ENCODE measurements around the gene SLC9C2. TPM values are rescaled to one million over a fixed set of nuclear protein-coding genes. Genes with fewer than 3 reads are reported as not detected.

The SLC9C2 gene
- total RNA-seq, 1 experiment from 2014 or later = not detected

- TF ChIP-seq ZNF281 (CRISPR knock-in tag; IDR thresholded peaks at IDR 0.05) (no peak), CTCF (IDR thresholded peaks at IDR 0.05) (no peak), ATF6 (CRISPR knock-in tag; IDR thresholded peaks at IDR 0.05) (no peak), ERG (CRISPR knock-in tag; IDR thresholded peaks at IDR 0.05) (no peak), MAX (CRISPR knock-in tag; IDR thresholded peaks at IDR 0.05) (no peak)
Measured at GRCh38 chr1:173491508-173491907, 111.4 kb downstream of the SLC9C2 start (continued).

- no peak overlapping the region for H3K4me3 Mint-ChIP-seq
- peaks cover 16% of the 10 kb centered on the region for H3K4me1 Mint-ChIP-seq
- TF ChIP-seq TEAD1 (CRISPR knock-in tag; IDR thresholded peaks at IDR 0.05) (no peak), SP1 (CRISPR knock-in tag; conservative IDR thresholded peaks at IDR 0.05) (no peak), ERG (CRISPR knock-in tag; IDR thresholded peaks at IDR 0.05) (peak; percentile 23; the same call in 1 of the 2 replicates), ZNF317 (CRISPR knock-in tag; IDR thresholded peaks at IDR 0.05; ENCODE audit: borderline replicate concordance, low read depth) (no peak)
- POLR2A ChIA-PET = interaction anchor here (1.1 kb wide), 1 partner anchor 13 kb away, joined by 4 read pairs; the partner anchor contains the start of gene PRDX6
- H3K36me3 Mint-ChIP-seq = peaks cover 86% of the 10 kb centered on the region
- H3K27ac Mint-ChIP-seq = peak overlapping the region; percentile 55
- CTCF ChIA-PET = interaction anchor here (0.6 kb wide), 1 partner anchor 59 kb away, joined by 3 read pairs; no protein-coding TSS in a partner anchor
- no peak for DNase-seq (ENCODE audit: low spot score)
- H3K27me3 Mint-ChIP-seq (ENCODE audit: low read depth) = no peaks in the 10 kb centered on the region
- peaks cover 41% of the 10 kb centered on the region for H3K9me3 Mint-ChIP-seq
- peak; percentile 58 for ATAC-seq
Measured at GRCh38 chr1:173489929-173490328, 112.9 kb downstream of the SLC9C2 start.

GRCh38 chr1:173489149-173489600 is 113.7 kb downstream of the SLC9C2 start:
- ATAC-seq (peak; percentile 81), DNase-seq (ENCODE audit: low spot score) (no peak)
- POLR2A ChIA-PET = interaction anchor here (1.1 kb wide), 1 partner anchor 12 kb away, joined by 4 read pairs; the partner anchor contains the start of gene PRDX6
- H3K4me1 Mint-ChIP-seq = peaks cover 16% of the 10 kb centered on the region
- H3K4me3 Mint-ChIP-seq = no peak overlapping the region
- H3K9me3 Mint-ChIP-seq = peaks cover 35% of the 10 kb centered on the region
- no peaks in the 10 kb centered on the region for H3K27me3 Mint-ChIP-seq (ENCODE audit: low read depth)
- H3K36me3 Mint-ChIP-seq = peaks cover 87% of the 10 kb centered on the region
- CTCF ChIA-PET = no interaction called here
- H3K27ac Mint-ChIP-seq = peak overlapping the region; percentile 8; the same call in 1 of the 2 replicates
- TF ChIP-seq NR2C2 (CRISPR knock-in tag; IDR thresholded peaks at IDR 0.05) = no peak
- TF ChIP-seq ZNF423 (CRISPR knock-in tag; IDR thresholded peaks at IDR 0.05) = no peak
- TF ChIP-seq KAT7 (CRISPR knock-in tag; IDR thresholded peaks at IDR 0.05; ENCODE audit: borderline replicate concordance) = no peak
- TF ChIP-seq NFE2L1 (CRISPR knock-in tag; IDR thresholded peaks at IDR 0.05) = no peak
- no peak for TF ChIP-seq USF1 (CRISPR knock-in tag; IDR thresholded peaks at IDR 0.05)
- TF ChIP-seq NFYB (CRISPR knock-in tag; conservative IDR thresholded peaks at IDR 0.05; ENCODE audit: low read depth) = no peak
- no peak for TF ChIP-seq CDX4 (CRISPR knock-in tag; IDR thresholded peaks at IDR 0.05; ENCODE audit: borderline replicate concordance)
- no peak for TF ChIP-seq PREB (CRISPR knock-in tag; IDR thresholded peaks at IDR 0.05; ENCODE audit: borderline replicate concordance)
- TF ChIP-seq ZNF396 (CRISPR knock-in tag; IDR thresholded peaks at IDR 0.05; ENCODE audit: borderline replicate concordance) = no peak
- no peak for TF ChIP-seq ZMAT4 (CRISPR knock-in tag; IDR thresholded peaks at IDR 0.05)
- TF ChIP-seq CREM (CRISPR knock-in tag; IDR thresholded peaks at IDR 0.05) = no peak
